SU-DHL-6 (cell line): Measurements from ENCODE around the gene NOP53.

ENCODE experiments used
- H2AFZ ChIP-seq: fragments of 200-600 bp; sonication (generic); 2 replicates; pipeline ENCODE4 v1.6.1; 2014; ENCODE audit warnings: low read depth, mild to moderate bottlenecking, moderate library complexity, mixed read lengths, antibody characterized with exemption, low read length; ENCODE audit not compliant: severe bottlenecking
- H3F3A ChIP-seq: fragments of 200-600 bp; shearing (Covaris generic); 2 replicates; pipeline ENCODE4 v1.6.0; 2016; ENCODE audit warnings: antibody characterized with exemption, mild to moderate bottlenecking; ENCODE audit not compliant: insufficient read depth
- H3K27ac ChIP-seq: fragments of 200-600 bp; sonication (generic); 2 replicates; pipeline ENCODE4 v1.5.1; 2016; ENCODE audit warnings: low read depth, mild to moderate bottlenecking, low read length, moderate library complexity, mixed read lengths
- H3K27me3 ChIP-seq: fragments of 200-600 bp; sonication (generic), shearing (Covaris generic); 2 replicates; pipeline ENCODE4 v1.6.0; 2014; ENCODE audit warnings: mild to moderate bottlenecking, low read length
- H3K36me3 ChIP-seq: fragments of 200-600 bp; sonication (generic); 2 replicates; pipeline ENCODE4 v1.6.1; 2014; ENCODE audit warnings: mild to moderate bottlenecking, low read length, mixed read lengths
- H3K4me2 ChIP-seq: fragments of 300-600, 200-600 bp; shearing (Covaris generic), sonication (generic); 2 replicates; pipeline ENCODE4 v1.6.0; 2014; ENCODE audit warnings: low read length, low read depth, mild to moderate bottlenecking; ENCODE audit not compliant: poor library complexity, severe bottlenecking
- H3K4me3 ChIP-seq: fragments of 200-600 bp; sonication (generic); 2 replicates; pipeline ENCODE4 v1.5.1; 2014; ENCODE audit warnings: antibody characterized with exemption, low read length, mild to moderate bottlenecking, mixed read lengths; ENCODE audit not compliant: insufficient read depth, poor library complexity, severe bottlenecking
- H3K79me2 ChIP-seq: fragments of 200-600 bp; sonication (generic); 2 replicates; pipeline ENCODE4 v1.6.1; 2014; ENCODE audit warnings: mild to moderate bottlenecking, low read length, moderate library complexity; ENCODE audit not compliant: insufficient read depth
- H3K9ac ChIP-seq: fragments of 200-600 bp; sonication (generic); 2 replicates; pipeline ENCODE4 v1.7.0; 2014; ENCODE audit warnings: mild to moderate bottlenecking, low read length
- H3K9me2 ChIP-seq: fragments of 200-600 bp; sonication (generic); replicated peaks from 2 replicates; pipeline ENCODE4 v1.6.1; 2014; ENCODE audit warnings: low read length; ENCODE audit not compliant: insufficient read depth
- H3K9me3 ChIP-seq: fragments of 200-600 bp; sonication (generic); 2 replicates; pipeline ENCODE4 v1.6.1; 2014; ENCODE audit warnings: low read length, mixed read lengths; ENCODE audit not compliant: insufficient read depth
- H4K20me1 ChIP-seq: fragments of 200-600 bp; sonication (generic); 2 replicates; pipeline ENCODE4 v1.6.1; 2014; ENCODE audit warnings: low read depth, mild to moderate bottlenecking, antibody characterized with exemption, low read length, moderate library complexity, mixed read lengths
- CTCF ChIP-seq: fragments of 200-600 bp; sonication (generic); IDR thresholded peaks from one replicate; pipeline ENCODE4 v1.5.1; 2017; ENCODE audit warnings: antibody characterized with exemption, mild to moderate bottlenecking, low read length, moderate library complexity; ENCODE audit not compliant: insufficient read depth, poor library complexity, severe bottlenecking
- EZH2phosphoT487 ChIP-seq: fragments of 200-600 bp; sonication (generic), shearing (Covaris generic); conservative IDR thresholded peaks from 2 replicates; pipeline ENCODE4 v1.6.1; 2018; ENCODE audit warnings: mild to moderate bottlenecking, antibody characterized with exemption, low read length, moderate library complexity, mixed read lengths

NOP53 gene

GRCh38 chr19:47730521-47730889 is 14.8 kb upstream of the NOP53 start:
- Histone ChIP-seq H2AFZ (no peak overlapping the region), H3K36me3 (no peaks in the 10 kb centered on the region), H3K4me3 (no peak overlapping the region), H3F3A (no peaks in the 10 kb centered on the region), H3K9ac (no peak overlapping the region), H3K9me2 (no peaks in the 10 kb centered on the region), H3K27ac (no peak overlapping the region), H3K79me2 (no peaks in the 10 kb centered on the region), H3K9me3 (no peaks in the 10 kb centered on the region), H3K4me2 (no peak overlapping the region), H4K20me1 (no peaks in the 10 kb centered on the region), H3K27me3 (no peaks in the 10 kb centered on the region)
- no peak for TF ChIP-seq CTCF
- no peak for TF ChIP-seq EZH2phosphoT487

- no peak overlapping the region for H3K4me3 ChIP-seq
- H3K9ac ChIP-seq: no peak overlapping the region
- TF ChIP-seq EZH2phosphoT487 (no peak), CTCF (no peak)
- no peaks in the 10 kb centered on the region for H3K36me3 ChIP-seq
- H3F3A ChIP-seq: no peaks in the 10 kb centered on the region
- H3K4me2 ChIP-seq: no peak overlapping the region
- H3K9me3 ChIP-seq: no peaks in the 10 kb centered on the region
- no peaks in the 10 kb centered on the region for H3K27me3 ChIP-seq
- H3K9me2 ChIP-seq: no peaks in the 10 kb centered on the region
- no peaks in the 10 kb centered on the region for H4K20me1 ChIP-seq
- no peaks in the 10 kb centered on the region for H3K79me2 ChIP-seq
- no peak overlapping the region for H2AFZ ChIP-seq
- no peak overlapping the region for H3K27ac ChIP-seq
These were observed 14.4 kb upstream of the NOP53 start for GRCh38 chr19:47730910-47731309.

- no peaks in the 10 kb centered on the region for H3F3A ChIP-seq
- H3K36me3 ChIP-seq: no peaks in the 10 kb centered on the region
- H3K9me2 ChIP-seq: no peaks in the 10 kb centered on the region
- H2AFZ ChIP-seq: no peak overlapping the region
- H4K20me1 ChIP-seq: no peaks in the 10 kb centered on the region
- no peaks in the 10 kb centered on the region for H3K79me2 ChIP-seq
- no peak for TF ChIP-seq EZH2phosphoT487
- no peak for TF ChIP-seq CTCF
- H3K9ac ChIP-seq: no peak overlapping the region
- H3K4me3 ChIP-seq: no peak overlapping the region
- H3K9me3 ChIP-seq: no peaks in the 10 kb centered on the region
- no peak overlapping the region for H3K4me2 ChIP-seq
- H3K27ac ChIP-seq: no peak overlapping the region
- H3K27me3 ChIP-seq: no peaks in the 10 kb centered on the region
These were observed 10.2 kb upstream of the NOP53 start for GRCh38 chr19:47735131-47735530.
